Stimulated activated CD4-positive, alpha-beta T cell treated with anti-CD3 and anti-CD28 coated beads, TNF-alpha, amount 100 ng/mL, for 24 hours (primary cell): ENCODE data around the gene HSPB7.
A peak's percentile ranks its signal among the peaks of the same experiment; 100 is the strongest.
"Not testable (repeated sequence)": the region's sequence is repeated elsewhere in the genome, so short reads cannot be mapped to it uniquely, and the experiment has no call there.

Source experiments
- DNase-seq, 3 experiments: peaks; one replicate each; pipeline ENCODE4 v3.0.0-alpha.2; 2020; ENCODE audit warnings: low read depth in 3 of 3

Gene HSPB7

GRCh38 chr1:16050328-16050727 lies 32.5 kb upstream of the HSPB7 start:
- DNase-seq, result no peak

- DNase-seq, result peak in 2 of 3 experiments; percentile 20 to 43
Observed at GRCh38 chr1:16048573-16049189, 30.8 kb upstream of the HSPB7 start.

GRCh38 chr1:16047791-16048475 lies 30.1 kb upstream of the HSPB7 start:
- no peak for DNase-seq

- no peak for DNase-seq
Observed at GRCh38 chr1:16046842-16047241, 29.0 kb upstream of the HSPB7 start.

GRCh38 chr1:16043950-16044349 lies 26.1 kb upstream of the HSPB7 start:
- DNase-seq, result no peak

DNA sequence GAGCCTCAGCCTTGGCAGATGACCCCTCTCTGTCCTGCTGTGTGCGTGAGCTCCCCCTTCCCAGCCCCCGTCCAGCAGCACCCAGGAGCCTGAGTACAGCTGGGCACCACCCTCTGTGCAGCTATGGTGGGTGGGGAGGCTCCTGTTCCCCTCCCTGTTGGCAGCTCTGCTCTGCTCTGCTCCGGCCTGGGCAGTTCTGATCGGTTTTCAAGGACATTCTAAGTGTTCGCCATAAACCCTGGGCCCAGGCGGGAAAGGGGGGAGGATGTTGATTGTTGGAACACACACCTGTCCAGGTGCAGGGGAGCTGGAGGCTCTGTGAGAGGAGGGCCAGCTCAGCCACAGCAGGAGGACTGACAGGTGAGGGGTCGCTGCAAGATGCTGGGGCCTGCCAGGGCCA lies 25.7 kb upstream of the HSPB7 start, which contains the start of gene CLCNKB:
Gene CLCNKB, plus strand, starts transcription at position 262 of the 400 bp plus-strand sequence. CDS start 711 bp downstream, outside the sequence.
- DNase-seq, result no peak

DNA sequence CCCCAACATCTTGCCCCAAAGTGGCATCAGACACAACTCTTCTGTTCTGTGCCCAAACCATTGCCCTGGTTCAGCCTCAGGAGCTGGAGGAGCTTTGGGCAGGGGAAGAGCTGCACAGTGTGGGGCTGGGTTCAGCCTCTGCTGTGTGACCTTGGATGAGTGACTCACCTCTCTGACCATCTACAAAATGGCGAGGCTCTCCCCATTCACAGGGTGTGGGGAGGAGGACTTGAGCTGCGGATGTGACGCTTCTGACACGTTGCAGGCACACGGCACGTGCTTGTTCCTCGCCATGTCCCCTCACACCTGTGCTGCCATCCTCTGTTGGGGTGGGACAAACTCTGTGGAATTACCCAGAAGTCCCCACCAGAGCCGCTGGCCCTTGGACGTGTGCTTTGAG lies 24.8 kb upstream of the HSPB7 start:
- not testable (repeated sequence) for DNase-seq

DNA sequence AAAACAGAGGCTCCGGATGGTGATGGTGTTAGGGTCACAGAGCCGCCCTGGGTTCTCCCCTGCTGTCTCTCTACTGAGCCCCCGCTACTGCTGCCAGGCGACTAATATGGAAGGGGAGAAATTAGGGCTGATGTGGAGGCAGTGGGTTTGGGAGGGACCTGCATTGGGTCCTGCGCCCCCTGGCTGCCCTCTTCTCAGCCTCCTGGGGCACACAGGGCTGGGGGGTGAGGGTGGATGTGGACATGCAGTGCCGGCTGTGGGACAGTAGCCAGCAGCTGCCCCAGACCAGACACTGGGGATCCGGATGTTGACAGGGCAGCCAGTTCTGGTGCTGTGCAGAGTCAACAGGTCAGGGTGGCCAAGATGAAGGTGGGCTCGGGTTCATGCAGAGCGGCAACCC lies 24.3 kb upstream of the HSPB7 start:
- no peak for DNase-seq

GRCh38 chr1:16041200-16041599 lies 23.4 kb upstream of the HSPB7 start:
- no peak for DNase-seq

GRCh38 chr1:16039871-16040270 lies 22.0 kb upstream of the HSPB7 start:
- DNase-seq, result not testable (repeated sequence)

- DNase-seq, result no peak
Observed at GRCh38 chr1:16038620-16038912, 20.7 kb upstream of the HSPB7 start.

DNA sequence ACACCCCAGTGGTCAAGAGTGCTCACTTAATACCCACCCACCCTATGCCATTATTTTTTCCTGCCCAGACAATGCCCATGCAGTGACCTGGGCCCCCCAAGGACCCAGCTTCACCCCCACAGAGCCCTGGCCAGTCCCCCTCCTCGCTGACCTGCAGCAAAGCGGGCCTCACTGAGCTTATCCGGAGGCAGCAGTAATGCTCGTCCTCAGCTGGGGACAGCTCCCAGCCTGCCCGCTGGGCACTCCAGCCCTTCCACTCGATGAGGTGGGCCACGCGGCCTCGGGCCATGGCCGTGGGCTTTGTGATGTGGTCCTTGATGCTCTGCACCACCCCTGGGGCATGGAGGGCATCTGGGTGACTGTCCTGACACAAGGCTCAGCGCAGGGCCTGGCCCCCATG lies 18.6 kb upstream of the HSPB7 start:
- not testable (repeated sequence) for DNase-seq

- DNase-seq, result not testable (repeated sequence)
Observed at GRCh38 chr1:16033103-16033632, 15.3 kb upstream of the HSPB7 start.

- peak; percentile 21 to 62 (median 22) for DNase-seq
Observed at GRCh38 chr1:16032388-16033102, 14.7 kb upstream of the HSPB7 start.

- DNase-seq, result no peak
Observed at GRCh38 chr1:16031551-16031950, 13.7 kb upstream of the HSPB7 start.

GRCh38 chr1:16029288-16029687 lies 11.4 kb upstream of the HSPB7 start:
- DNase-seq, result no peak

DNA sequence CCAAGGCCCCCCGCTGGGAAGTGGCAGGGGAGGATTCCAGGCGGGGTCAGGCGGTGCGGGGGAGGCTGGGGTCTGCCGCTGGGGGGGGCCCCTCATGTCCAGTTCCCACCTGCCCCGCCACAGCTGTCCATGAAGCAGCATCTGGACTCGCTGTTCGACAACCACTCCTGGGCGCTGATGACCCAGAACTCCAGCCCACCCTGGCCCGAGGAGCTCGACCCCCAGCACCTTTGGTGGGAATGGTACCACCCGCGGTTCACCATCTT lies 11.1 kb upstream of the HSPB7 start:
- not testable (repeated sequence) for DNase-seq

DNA sequence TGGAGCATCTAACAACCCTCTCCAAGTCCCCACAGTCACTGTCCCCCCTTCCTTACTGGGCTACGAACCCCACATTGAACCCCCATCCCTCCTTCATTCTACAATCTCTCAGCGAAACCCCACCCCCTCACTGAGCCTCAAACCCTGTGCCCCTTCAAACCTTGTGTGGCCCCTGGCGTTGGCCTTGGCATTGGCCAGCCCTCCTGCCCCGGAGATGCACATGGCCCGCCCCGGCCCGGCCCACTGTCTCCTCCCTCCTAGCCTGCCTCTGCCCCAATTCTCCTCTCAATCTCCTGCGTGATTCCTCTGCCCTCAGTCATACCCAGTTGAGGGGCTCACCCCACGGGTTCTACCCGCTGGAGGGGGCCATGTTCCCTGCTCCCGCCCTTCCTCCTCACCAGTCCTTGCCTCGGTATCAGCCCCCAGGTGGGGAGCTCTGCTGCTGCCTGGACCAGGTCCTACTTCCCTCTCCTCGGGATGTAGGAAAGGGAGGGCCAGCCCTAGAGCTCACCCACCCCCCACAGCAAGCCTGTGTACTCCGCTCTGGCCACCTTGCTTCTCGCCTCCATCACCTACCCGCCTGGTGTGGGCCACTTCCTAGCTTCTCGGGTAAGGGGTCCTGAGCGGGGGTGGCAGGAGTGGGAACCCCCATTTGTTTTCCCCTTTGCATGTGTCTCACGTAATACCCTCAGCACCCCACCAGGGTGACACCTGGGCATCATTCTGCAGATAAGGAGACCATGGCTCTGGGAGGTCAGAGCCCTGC lies 10.6 kb upstream of the HSPB7 start:
- DNase-seq, result no peak

- DNase-seq, result peak in 1 of 3 experiments; percentile 35
Observed at GRCh38 chr1:16026723-16027484, 9.1 kb upstream of the HSPB7 start.

DNA sequence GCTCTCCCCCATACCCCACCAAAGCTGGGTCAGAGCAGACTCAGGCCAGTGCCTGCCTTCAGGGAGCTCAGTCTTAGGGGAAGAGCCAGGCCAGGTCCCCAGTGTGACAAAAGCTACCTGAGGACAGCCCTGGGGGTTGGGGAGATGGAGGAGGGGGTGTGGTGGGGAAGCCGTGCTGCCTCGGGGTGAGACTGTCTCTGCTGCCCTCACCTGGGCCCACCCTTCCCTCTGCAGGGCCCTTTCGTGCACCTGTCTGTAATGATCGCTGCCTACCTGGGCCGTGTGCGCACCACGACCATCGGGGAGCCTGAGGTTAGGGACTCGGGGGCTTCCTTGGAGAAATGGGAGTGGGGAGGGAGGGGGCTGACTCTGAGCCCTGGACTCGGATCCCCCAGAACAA lies 8.5 kb upstream of the HSPB7 start:
- not testable (repeated sequence) for DNase-seq

- DNase-seq, result no peak
Observed at GRCh38 chr1:16023050-16023653, 5.3 kb upstream of the HSPB7 start.
